Measurements from ENCODE around the gene TMOD3. TPM values are rescaled to one million over a fixed set of nuclear protein-coding genes. Genes with fewer than 3 reads are reported as not detected.

The TMOD3 gene
- total and polyA plus RNA-seq, 2 experiments from 2014 or later, result 26.1 to 29.9 TPM

DNA sequence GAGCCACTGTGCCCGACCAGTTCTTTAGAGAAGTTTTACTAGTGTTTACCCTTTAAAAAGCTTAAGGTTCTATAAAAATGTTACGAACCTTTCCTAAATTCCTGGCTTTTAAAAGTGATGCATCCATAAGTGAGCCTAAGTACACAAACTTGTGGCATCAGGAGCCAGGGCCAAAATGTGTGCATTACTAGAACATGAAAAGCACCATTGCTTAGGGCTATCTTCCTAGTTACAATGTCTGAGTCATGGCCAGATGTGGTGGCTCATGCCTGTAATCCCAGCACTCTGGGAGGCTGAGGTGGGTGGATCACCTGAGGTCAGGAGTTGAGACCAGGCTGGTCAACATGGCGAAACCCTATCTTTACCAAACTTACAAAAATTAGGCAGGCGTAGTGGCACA is 102.2 kb downstream of the TMOD3 start (continued):
- TF ChIP-seq, protein P1, sequence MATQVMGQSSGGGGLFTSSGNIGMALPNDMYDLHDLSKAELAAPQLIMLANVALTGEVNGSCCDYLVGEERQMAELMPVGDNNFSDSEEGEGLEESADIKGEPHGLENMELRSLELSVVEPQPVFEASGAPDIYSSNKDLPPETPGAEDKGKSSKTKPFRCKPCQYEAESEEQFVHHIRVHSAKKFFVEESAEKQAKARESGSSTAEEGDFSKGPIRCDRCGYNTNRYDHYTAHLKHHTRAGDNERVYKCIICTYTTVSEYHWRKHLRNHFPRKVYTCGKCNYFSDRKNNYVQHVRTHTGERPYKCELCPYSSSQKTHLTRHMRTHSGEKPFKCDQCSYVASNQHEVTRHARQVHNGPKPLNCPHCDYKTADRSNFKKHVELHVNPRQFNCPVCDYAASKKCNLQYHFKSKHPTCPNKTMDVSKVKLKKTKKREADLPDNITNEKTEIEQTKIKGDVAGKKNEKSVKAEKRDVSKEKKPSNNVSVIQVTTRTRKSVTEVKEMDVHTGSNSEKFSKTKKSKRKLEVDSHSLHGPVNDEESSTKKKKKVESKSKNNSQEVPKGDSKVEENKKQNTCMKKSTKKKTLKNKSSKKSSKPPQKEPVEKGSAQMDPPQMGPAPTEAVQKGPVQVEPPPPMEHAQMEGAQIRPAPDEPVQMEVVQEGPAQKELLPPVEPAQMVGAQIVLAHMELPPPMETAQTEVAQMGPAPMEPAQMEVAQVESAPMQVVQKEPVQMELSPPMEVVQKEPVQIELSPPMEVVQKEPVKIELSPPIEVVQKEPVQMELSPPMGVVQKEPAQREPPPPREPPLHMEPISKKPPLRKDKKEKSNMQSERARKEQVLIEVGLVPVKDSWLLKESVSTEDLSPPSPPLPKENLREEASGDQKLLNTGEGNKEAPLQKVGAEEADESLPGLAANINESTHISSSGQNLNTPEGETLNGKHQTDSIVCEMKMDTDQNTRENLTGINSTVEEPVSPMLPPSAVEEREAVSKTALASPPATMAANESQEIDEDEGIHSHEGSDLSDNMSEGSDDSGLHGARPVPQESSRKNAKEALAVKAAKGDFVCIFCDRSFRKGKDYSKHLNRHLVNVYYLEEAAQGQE (IDR thresholded peaks at IDR 0.05; ENCODE audit: unreplicated experiment), result no peak
- no peak for TF ChIP-seq NANOG (IDR thresholded peaks at IDR 0.05; ENCODE audit: borderline replicate concordance)
- TF ChIP-seq EZH2phosphoT487 (IDR thresholded peaks at IDR 0.05; ENCODE audit: unreplicated experiment), result no peak
- no peak for TF ChIP-seq ZNF331 (CRISPR knock-in tag; IDR thresholded peaks at IDR 0.05; ENCODE audit: low read depth)
- TF ChIP-seq, protein P2, sequence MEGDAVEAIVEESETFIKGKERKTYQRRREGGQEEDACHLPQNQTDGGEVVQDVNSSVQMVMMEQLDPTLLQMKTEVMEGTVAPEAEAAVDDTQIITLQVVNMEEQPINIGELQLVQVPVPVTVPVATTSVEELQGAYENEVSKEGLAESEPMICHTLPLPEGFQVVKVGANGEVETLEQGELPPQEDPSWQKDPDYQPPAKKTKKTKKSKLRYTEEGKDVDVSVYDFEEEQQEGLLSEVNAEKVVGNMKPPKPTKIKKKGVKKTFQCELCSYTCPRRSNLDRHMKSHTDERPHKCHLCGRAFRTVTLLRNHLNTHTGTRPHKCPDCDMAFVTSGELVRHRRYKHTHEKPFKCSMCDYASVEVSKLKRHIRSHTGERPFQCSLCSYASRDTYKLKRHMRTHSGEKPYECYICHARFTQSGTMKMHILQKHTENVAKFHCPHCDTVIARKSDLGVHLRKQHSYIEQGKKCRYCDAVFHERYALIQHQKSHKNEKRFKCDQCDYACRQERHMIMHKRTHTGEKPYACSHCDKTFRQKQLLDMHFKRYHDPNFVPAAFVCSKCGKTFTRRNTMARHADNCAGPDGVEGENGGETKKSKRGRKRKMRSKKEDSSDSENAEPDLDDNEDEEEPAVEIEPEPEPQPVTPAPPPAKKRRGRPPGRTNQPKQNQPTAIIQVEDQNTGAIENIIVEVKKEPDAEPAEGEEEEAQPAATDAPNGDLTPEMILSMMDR (conservative IDR thresholded peaks at IDR 0.05; ENCODE audit: low read depth in 2 of 2), result no peak

DNA sequence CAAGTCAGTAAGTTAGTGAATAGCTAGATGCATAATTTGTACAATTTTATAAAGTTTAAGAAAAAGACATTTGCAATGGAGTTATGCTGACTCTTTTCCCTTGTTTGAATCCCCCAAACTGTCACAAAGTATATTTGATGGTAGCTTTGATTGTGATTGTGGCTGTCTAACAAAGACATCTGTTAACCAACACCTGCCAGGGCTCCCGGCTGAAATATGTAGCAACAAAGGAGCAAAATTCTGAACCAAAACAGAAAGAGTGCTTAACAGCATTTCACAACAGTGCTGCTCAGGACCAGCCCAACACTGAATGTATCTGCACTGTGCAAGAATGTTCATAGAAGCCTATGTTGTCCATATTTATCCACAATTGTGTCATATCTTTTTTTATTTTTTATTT is 102.7 kb downstream of the TMOD3 start:
- no peaks in the 10 kb centered on the region for H3K36me3 ChIP-seq (ENCODE audit: insufficient read depth)
- no peaks in the 10 kb centered on the region for H4K20me1 ChIP-seq (replicated peaks; ENCODE audit: insufficient read depth)
- H3K4me1 Mint-ChIP-seq, result peaks cover 15% of the 10 kb centered on the region
- ATAC-seq (no peak), DNase-seq (ENCODE audit: low spot score) (no peak)
- H3K4me3 Mint-ChIP-seq, result no peak overlapping the region
- H3K4me1 ChIP-seq (ENCODE audit: insufficient read depth), result peaks cover 9% of the 10 kb centered on the region
- H3K4me2 ChIP-seq, result no peak overlapping the region
- peaks cover 9% of the 10 kb centered on the region for H3K27me3 Mint-ChIP-seq (ENCODE audit: insufficient read depth, low read depth, poor library complexity)
- no peak overlapping the region for H2AFZ ChIP-seq
- H3K27ac ChIP-seq (ENCODE audit: low read depth), result no peak overlapping the region; the same call in 1 of the 2 replicates
- H3F3A ChIP-seq (replicated peaks; ENCODE audit: low read depth), result 0 out of 2 replicates have a peak, but pooled peaks cover 3% of the 10 kb centered on the region
- H3K27ac Mint-ChIP-seq, result no peak overlapping the region
- H3K36me3 Mint-ChIP-seq (ENCODE audit: low read depth), result peaks cover 6% of the 10 kb centered on the region; the same call in 1 of the 3 replicates
- no peaks in the 10 kb centered on the region for H3K79me2 ChIP-seq (replicated peaks; ENCODE audit: insufficient read depth)
- H3K9me2 ChIP-seq (ENCODE audit: insufficient read depth), result peaks cover 5% of the 10 kb centered on the region; the same call in 1 of the 2 replicates
- no peaks in the 10 kb centered on the region for H3K27me3 ChIP-seq (ENCODE audit: insufficient read depth)
- no peaks in the 10 kb centered on the region for H3K9me3 Mint-ChIP-seq
- no peak overlapping the region for H3K4me3 ChIP-seq
- no peak for TF ChIP-seq ZNF331 (CRISPR knock-in tag; IDR thresholded peaks at IDR 0.05; ENCODE audit: low read depth)
- TF ChIP-seq NANOG (IDR thresholded peaks at IDR 0.05; ENCODE audit: borderline replicate concordance), result no peak
- TF ChIP-seq, protein P2 (conservative IDR thresholded peaks at IDR 0.05; ENCODE audit: low read depth in 2 of 2), result no peak
- TF ChIP-seq, protein P1 (IDR thresholded peaks at IDR 0.05; ENCODE audit: unreplicated experiment), result no peak

Measured in GM23338 (cell line).